ENCODE data around the gene P2RX3.
A peak's percentile ranks its signal among the peaks of the same experiment; 100 is the strongest.
"Not testable (repeated sequence)": the region's sequence is repeated elsewhere in the genome, so short reads cannot be mapped to it uniquely, and the experiment has no call there.

P2RX3 gene

GRCh38 chr11:57399972-57400578, 61.9 kb downstream of the P2RX3 start:
- no peak for DNase-seq (ENCODE audit: low spot score)

- DNase-seq (ENCODE audit: low spot score), result no peak
These were observed 64.2 kb downstream of the P2RX3 start for GRCh38 chr11:57402188-57403002.

GRCh38 chr11:57403003-57403801, 65.0 kb downstream of the P2RX3 start:
- DNase-seq (ENCODE audit: low spot score), result not testable (repeated sequence)

- no peak for DNase-seq (ENCODE audit: low spot score)
These were observed 65.6 kb downstream of the P2RX3 start for GRCh38 chr11:57403802-57404147.

- no peak for DNase-seq (ENCODE audit: low spot score)
These were observed 67.2 kb downstream of the P2RX3 start for GRCh38 chr11:57405271-57405860.

GRCh38 chr11:57406337-57406904, 68.3 kb downstream of the P2RX3 start:
- peak; percentile 70 for DNase-seq (ENCODE audit: low spot score)

- no peak for DNase-seq (ENCODE audit: low spot score)
These were observed 69.1 kb downstream of the P2RX3 start for GRCh38 chr11:57407010-57407920.

GRCh38 chr11:57407941-57408475, 69.9 kb downstream of the P2RX3 start:
- DNase-seq (ENCODE audit: low spot score), result no peak

- DNase-seq (ENCODE audit: low spot score), result no peak
These were observed 70.6 kb downstream of the P2RX3 start for GRCh38 chr11:57408771-57409170.

GRCh38 chr11:57409321-57410100, 71.4 kb downstream of the P2RX3 start:
- no peak for DNase-seq (ENCODE audit: low spot score)

GRCh38 chr11:57410287-57410686, 72.1 kb downstream of the P2RX3 start:
- DNase-seq (ENCODE audit: low spot score), result no peak

GRCh38 chr11:57413681-57414080, 75.5 kb downstream of the P2RX3 start:
- DNase-seq (ENCODE audit: low spot score), result no peak

- no peak for DNase-seq (ENCODE audit: low spot score)
These were observed 76.6 kb downstream of the P2RX3 start for GRCh38 chr11:57414612-57415212.

GRCh38 chr11:57416436-57416835, 78.3 kb downstream of the P2RX3 start:
- no peak for DNase-seq (ENCODE audit: low spot score)

- DNase-seq (ENCODE audit: low spot score), result no peak
These were observed 78.9 kb downstream of the P2RX3 start for GRCh38 chr11:57417056-57417455.

- no peak for DNase-seq (ENCODE audit: low spot score)
These were observed 80.0 kb downstream of the P2RX3 start for GRCh38 chr11:57418131-57418530.

- DNase-seq (ENCODE audit: low spot score), result no peak
These were observed 81.0 kb downstream of the P2RX3 start for GRCh38 chr11:57419146-57419545.

GRCh38 chr11:57421066-57421465, 82.9 kb downstream of the P2RX3 start:
- DNase-seq (ENCODE audit: low spot score), result no peak

- no peak for DNase-seq (ENCODE audit: low spot score)
These were observed 83.7 kb downstream of the P2RX3 start for GRCh38 chr11:57421805-57422204.
